Measurements from ENCODE around the gene PPP2R2C. TPM values are rescaled to one million over a fixed set of nuclear protein-coding genes. Genes with fewer than 3 reads are reported as not detected.

PPP2R2C gene
- total RNA-seq, 1 experiment from 2014 or later, result 26.7 TPM

DNA sequence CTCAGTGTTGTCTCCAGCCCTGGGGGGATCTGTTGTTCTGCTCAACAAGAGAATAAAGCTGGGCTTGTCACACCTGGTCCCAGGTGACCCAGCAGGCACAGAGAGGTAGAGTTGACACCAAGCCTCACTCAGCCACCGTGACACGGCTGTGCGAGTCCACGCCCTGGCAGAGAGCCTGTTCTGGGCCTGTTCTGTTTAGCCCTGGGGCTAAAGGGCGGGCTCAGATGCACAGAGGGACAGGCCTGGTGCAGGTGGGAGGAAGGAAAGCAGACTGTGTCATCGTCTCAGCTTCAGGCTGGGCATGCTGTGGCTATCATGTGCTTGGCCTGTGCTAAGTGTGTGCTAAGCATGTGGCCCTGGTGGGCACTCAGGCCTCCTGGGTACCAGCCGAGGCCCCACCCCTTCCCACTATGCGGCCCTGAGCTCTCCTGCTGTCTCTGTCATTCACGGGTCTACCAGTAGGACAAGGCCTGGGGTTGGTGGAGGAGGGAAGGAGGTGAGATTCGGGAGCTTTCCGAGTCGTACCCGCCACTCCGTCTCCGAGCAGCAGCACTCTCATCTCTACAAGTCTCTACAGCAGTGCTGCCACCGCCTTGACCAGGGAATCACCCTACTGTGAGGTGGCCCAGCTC is 191.9 kb downstream of the PPP2R2C start:
- intact Hi-C loops (cut with micrococcal nuclease; ENCODE audit: unreplicated experiment), result no loop called here
- in situ Hi-C loops (cut with HindIII; ENCODE audit: low pct_unique_long_range_greater_than_20kb, low sequenced_read_pairs), result no loop called here
- BruUV-seq (replicated peaks), result no TSS peak
- no peaks in the 10 kb centered on the region for H3K9me3 ChIP-seq (ENCODE audit: control insufficient read depth, insufficient read depth, low read depth, low read length)
- TF ChIP-seq, protein P1, sequence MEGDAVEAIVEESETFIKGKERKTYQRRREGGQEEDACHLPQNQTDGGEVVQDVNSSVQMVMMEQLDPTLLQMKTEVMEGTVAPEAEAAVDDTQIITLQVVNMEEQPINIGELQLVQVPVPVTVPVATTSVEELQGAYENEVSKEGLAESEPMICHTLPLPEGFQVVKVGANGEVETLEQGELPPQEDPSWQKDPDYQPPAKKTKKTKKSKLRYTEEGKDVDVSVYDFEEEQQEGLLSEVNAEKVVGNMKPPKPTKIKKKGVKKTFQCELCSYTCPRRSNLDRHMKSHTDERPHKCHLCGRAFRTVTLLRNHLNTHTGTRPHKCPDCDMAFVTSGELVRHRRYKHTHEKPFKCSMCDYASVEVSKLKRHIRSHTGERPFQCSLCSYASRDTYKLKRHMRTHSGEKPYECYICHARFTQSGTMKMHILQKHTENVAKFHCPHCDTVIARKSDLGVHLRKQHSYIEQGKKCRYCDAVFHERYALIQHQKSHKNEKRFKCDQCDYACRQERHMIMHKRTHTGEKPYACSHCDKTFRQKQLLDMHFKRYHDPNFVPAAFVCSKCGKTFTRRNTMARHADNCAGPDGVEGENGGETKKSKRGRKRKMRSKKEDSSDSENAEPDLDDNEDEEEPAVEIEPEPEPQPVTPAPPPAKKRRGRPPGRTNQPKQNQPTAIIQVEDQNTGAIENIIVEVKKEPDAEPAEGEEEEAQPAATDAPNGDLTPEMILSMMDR (IDR thresholded peaks at IDR 0.05), result no peak
- TF ChIP-seq TCF7L2 (IDR thresholded peaks at IDR 0.05; ENCODE audit: low read depth, low read length) (no peak), POLR2AphosphoS5 (IDR thresholded peaks at IDR 0.05; ENCODE audit: low read depth, low read length) (no peak), SIN3A (IDR thresholded peaks at IDR 0.05; ENCODE audit: borderline replicate concordance, insufficient read depth, low read depth, low read length) (no peak)
- TF ChIP-seq, protein P2, sequence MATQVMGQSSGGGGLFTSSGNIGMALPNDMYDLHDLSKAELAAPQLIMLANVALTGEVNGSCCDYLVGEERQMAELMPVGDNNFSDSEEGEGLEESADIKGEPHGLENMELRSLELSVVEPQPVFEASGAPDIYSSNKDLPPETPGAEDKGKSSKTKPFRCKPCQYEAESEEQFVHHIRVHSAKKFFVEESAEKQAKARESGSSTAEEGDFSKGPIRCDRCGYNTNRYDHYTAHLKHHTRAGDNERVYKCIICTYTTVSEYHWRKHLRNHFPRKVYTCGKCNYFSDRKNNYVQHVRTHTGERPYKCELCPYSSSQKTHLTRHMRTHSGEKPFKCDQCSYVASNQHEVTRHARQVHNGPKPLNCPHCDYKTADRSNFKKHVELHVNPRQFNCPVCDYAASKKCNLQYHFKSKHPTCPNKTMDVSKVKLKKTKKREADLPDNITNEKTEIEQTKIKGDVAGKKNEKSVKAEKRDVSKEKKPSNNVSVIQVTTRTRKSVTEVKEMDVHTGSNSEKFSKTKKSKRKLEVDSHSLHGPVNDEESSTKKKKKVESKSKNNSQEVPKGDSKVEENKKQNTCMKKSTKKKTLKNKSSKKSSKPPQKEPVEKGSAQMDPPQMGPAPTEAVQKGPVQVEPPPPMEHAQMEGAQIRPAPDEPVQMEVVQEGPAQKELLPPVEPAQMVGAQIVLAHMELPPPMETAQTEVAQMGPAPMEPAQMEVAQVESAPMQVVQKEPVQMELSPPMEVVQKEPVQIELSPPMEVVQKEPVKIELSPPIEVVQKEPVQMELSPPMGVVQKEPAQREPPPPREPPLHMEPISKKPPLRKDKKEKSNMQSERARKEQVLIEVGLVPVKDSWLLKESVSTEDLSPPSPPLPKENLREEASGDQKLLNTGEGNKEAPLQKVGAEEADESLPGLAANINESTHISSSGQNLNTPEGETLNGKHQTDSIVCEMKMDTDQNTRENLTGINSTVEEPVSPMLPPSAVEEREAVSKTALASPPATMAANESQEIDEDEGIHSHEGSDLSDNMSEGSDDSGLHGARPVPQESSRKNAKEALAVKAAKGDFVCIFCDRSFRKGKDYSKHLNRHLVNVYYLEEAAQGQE (IDR thresholded peaks at IDR 0.05; ENCODE audit: insufficient read depth in 1 of 2, low read depth in 2 of 2, low read length in 1 of 2), result no peak
- POLR2A ChIA-PET, result no interaction called here
- H3K4me1 ChIP-seq (ENCODE audit: control insufficient read depth, insufficient read depth, low read length), result no peaks in the 10 kb centered on the region; the same call in 1 of the 2 replicates
- H3K27ac ChIP-seq (ENCODE audit: low read length), result no peak overlapping the region
- ATAC-seq (no peak), DNase-seq (ENCODE audit: low read depth, low spot score) (no peak)
- H3K4me3 ChIP-seq (ENCODE audit: low read depth in 2 of 2, low read length in 2 of 2), result no peak overlapping the region
- no peaks in the 10 kb centered on the region for H3K27me3 ChIP-seq (ENCODE audit: control insufficient read depth, insufficient read depth, low read length)
- CTCF ChIA-PET, result no interaction called here
- H3K36me3 ChIP-seq (ENCODE audit: control insufficient read depth, insufficient read depth, low read length), result no peaks in the 10 kb centered on the region

DNA sequence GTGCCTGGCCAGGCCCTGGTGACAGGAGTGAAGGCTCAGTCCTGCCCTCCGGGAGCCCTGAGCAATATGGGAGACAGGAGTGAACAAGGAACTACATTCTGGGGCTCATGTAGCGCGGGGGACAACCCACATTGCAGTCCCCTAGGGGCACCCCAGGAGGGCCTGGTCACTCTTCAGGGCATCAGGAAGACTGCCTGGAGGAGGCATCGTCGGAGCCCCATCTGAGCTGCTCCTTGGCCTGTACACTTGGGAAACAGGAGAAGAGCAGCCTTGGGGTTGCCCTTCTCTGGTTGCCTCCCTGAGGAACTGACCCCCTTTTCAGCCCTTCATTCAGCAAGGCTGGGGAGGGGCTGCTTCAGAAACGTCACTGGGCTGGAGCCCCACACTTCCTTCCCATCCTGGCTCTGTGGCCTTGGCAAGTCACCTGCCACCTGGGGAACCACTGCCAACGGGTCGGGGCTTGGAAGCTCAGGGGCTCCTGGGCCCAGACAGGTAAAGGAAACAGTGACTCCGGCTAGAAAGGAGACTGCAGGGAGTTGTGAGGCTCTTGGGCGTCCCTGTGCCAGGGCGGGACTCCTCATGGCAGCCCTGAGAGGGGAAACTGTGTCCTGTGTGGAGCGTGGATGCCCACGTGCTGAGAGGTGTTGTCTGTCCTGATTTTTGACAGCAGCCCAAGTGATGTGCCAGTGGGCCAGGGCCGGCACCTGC is 192.7 kb downstream of the PPP2R2C start:
- Histone ChIP-seq H3K4me3 (ENCODE audit: low read depth in 2 of 2, low read length in 2 of 2) (no peak overlapping the region), H3K27ac (ENCODE audit: low read length) (no peak overlapping the region), H3K9me3 (ENCODE audit: control insufficient read depth, insufficient read depth, low read depth, low read length) (no peaks in the 10 kb centered on the region), H3K4me1 (ENCODE audit: control insufficient read depth, insufficient read depth, low read length) (peaks cover 3% of the 10 kb centered on the region; the same call in 1 of the 2 replicates), H3K36me3 (ENCODE audit: control insufficient read depth, insufficient read depth, low read length) (no peaks in the 10 kb centered on the region), H3K27me3 (ENCODE audit: control insufficient read depth, insufficient read depth, low read length) (no peaks in the 10 kb centered on the region)
- POLR2A ChIA-PET, result no interaction called here
- CTCF ChIA-PET, result no interaction called here
- intact Hi-C loops (cut with micrococcal nuclease; ENCODE audit: unreplicated experiment) (no loop called here), in situ Hi-C loops (cut with HindIII; ENCODE audit: low pct_unique_long_range_greater_than_20kb, low sequenced_read_pairs) (no loop called here)
- TF ChIP-seq TCF7L2 (IDR thresholded peaks at IDR 0.05; ENCODE audit: low read depth, low read length), result no peak
- no peak for TF ChIP-seq POLR2AphosphoS5 (IDR thresholded peaks at IDR 0.05; ENCODE audit: low read depth, low read length)
- TF ChIP-seq, protein P2 (IDR thresholded peaks at IDR 0.05; ENCODE audit: insufficient read depth in 1 of 2, low read depth in 2 of 2, low read length in 1 of 2), result no peak
- TF ChIP-seq, protein P1 (IDR thresholded peaks at IDR 0.05), result no peak
- no peak for TF ChIP-seq SIN3A (IDR thresholded peaks at IDR 0.05; ENCODE audit: borderline replicate concordance, insufficient read depth, low read depth, low read length)
- no peak for ATAC-seq
- no peak for DNase-seq (ENCODE audit: low read depth, low spot score)
- no TSS peak for BruUV-seq (replicated peaks)
